RWPE2 (cell line): ENCODE data around the gene TMEM205.
"Not testable (repeated sequence)": the region's sequence is repeated elsewhere in the genome, so short reads cannot be mapped to it uniquely, and the experiment has no call there.

ENCODE experiments used
- ATAC-seq: fragments of 200-7000 bp; cut with Tn5 transposase; 3 replicates; pipeline ENCODE4 v1.9.1; 2021; ENCODE audit warnings: low read depth
- DNase-seq: peaks from one replicate; pipeline ENCODE4 v3.0.0-alpha.2; 2020; ENCODE audit warnings: low spot score
- H3K27ac ChIP-seq: fragments of 450-650 bp; 2 replicates; pipeline ENCODE4 v1.5.1; 2017; ENCODE audit warnings: mild to moderate bottlenecking; ENCODE audit not compliant: poor library complexity, severe bottlenecking
- H3K27me3 ChIP-seq: fragments of 250-450 bp; sonication (Bioruptor Pico); 2 replicates; pipeline ENCODE4 v1.5.1; 2021; ENCODE audit warnings: mild to moderate bottlenecking, moderate library complexity; ENCODE audit not compliant: insufficient read depth, poor library complexity, severe bottlenecking
- H3K36me3 ChIP-seq: fragments of 250-450 bp; sonication (Bioruptor Pico); 2 replicates; pipeline ENCODE4 v1.5.1; 2020; ENCODE audit warnings: low read depth, mild to moderate bottlenecking, moderate library complexity
- H3K4me1 ChIP-seq: fragments of 250-450 bp; sonication (Bioruptor Pico); 2 replicates; pipeline ENCODE4 v1.5.1; 2021; ENCODE audit warnings: mild to moderate bottlenecking, moderate library complexity; ENCODE audit not compliant: insufficient read depth, poor library complexity, severe bottlenecking
- H3K4me3 ChIP-seq: fragments of 250-450 bp; sonication (Bioruptor Pico); 2 replicates; pipeline ENCODE4 v1.5.1; 2021; ENCODE audit warnings: mild to moderate bottlenecking, moderate library complexity; ENCODE audit not compliant: severe bottlenecking
- H3K9me3 ChIP-seq: fragments of 250-450 bp; sonication (Bioruptor Pico); 2 replicates; pipeline ENCODE4 v1.5.1; 2021; ENCODE audit warnings: mild to moderate bottlenecking, moderate library complexity; ENCODE audit not compliant: severe bottlenecking
- TF ChIP-seq, protein P1 (sequence below): fragments of 450-650 bp; IDR thresholded peaks from one replicate; pipeline ENCODE4 v1.5.1; 2017; ENCODE audit warnings: mild to moderate bottlenecking, moderate library complexity; ENCODE audit not compliant: poor library complexity, severe bottlenecking

TMEM205 gene

DNA sequence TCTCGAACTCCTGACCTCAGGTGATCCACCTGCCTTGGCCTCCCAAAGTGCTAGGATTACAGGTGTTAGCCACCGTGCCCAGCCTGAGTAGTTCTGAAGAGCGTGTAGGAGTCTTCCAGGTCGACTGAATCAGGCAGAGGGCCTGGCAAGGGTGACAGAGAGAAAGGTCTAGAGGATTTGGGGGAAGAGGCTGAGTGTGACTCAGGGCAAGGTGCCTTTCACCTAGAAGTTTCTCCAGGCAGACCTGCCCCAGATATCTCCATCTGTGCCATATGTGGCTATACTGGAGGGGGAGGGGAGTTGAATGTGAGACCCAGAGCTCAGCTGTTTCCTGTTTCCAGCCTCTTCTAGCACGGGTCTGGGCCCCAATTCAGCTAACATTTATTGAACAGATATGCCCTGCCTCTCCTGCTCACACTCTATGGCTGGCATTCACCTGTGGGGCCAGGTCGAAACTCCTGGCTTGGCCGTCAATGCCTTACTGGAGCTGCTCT is 1.5 kb upstream of the TMEM205 start:
- ATAC-seq = no peak
- peaks cover 5% of the 10 kb centered on the region for H3K9me3 ChIP-seq
- TF ChIP-seq, protein P1, sequence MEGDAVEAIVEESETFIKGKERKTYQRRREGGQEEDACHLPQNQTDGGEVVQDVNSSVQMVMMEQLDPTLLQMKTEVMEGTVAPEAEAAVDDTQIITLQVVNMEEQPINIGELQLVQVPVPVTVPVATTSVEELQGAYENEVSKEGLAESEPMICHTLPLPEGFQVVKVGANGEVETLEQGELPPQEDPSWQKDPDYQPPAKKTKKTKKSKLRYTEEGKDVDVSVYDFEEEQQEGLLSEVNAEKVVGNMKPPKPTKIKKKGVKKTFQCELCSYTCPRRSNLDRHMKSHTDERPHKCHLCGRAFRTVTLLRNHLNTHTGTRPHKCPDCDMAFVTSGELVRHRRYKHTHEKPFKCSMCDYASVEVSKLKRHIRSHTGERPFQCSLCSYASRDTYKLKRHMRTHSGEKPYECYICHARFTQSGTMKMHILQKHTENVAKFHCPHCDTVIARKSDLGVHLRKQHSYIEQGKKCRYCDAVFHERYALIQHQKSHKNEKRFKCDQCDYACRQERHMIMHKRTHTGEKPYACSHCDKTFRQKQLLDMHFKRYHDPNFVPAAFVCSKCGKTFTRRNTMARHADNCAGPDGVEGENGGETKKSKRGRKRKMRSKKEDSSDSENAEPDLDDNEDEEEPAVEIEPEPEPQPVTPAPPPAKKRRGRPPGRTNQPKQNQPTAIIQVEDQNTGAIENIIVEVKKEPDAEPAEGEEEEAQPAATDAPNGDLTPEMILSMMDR = no peak
- no peaks in the 10 kb centered on the region for H3K36me3 ChIP-seq
- H3K4me1 ChIP-seq = peaks cover 10% of the 10 kb centered on the region
- H3K27me3 ChIP-seq = no peaks in the 10 kb centered on the region
- no peak overlapping the region for H3K4me3 ChIP-seq
- DNase-seq = no peak
- no peak overlapping the region for H3K27ac ChIP-seq

DNA sequence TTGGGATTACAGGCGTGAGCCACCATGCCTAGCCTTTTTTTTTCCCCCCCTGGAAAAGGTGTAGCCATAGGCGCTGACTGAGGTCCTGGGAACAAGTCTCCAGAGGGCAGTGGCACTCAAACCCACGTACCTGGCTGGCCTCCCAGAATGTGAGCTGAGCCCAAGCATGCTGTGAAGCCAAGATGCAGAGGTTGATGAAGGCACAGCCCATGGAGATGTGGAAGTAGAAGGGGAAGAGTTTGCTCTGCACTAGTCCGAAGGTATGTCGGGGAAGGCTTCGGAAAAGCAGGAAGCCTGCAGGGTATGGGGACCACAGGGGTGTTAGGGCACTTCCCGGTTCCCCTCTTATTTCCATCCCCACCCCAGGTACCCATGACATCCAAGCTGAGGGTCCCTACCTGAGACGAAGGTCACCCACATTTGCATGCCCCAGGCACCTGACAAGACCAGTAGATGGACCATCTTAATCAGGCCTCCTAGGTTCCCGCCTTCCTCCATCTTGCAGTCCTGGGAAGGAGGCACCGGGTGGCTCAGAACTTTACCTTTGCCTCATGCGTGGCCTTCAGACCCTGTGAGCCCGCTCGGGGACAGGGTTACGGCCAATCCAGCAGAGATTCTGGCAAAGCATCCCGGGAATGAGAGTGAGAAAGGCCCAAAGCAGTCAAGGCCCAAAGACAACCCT is 805 bp downstream of the TMEM205 start:
- H3K4me1 ChIP-seq = peaks cover 10% of the 10 kb centered on the region
- TF ChIP-seq, protein P1 = no peak
- H3K9me3 ChIP-seq = peaks cover 5% of the 10 kb centered on the region
- H3K27me3 ChIP-seq = no peaks in the 10 kb centered on the region
- H3K4me3 ChIP-seq = peak overlapping the region; percentile 61
- ATAC-seq = no peak
- H3K36me3 ChIP-seq = no peaks in the 10 kb centered on the region
- DNase-seq = no peak
- peak overlapping the region; percentile 44 for H3K27ac ChIP-seq

DNA sequence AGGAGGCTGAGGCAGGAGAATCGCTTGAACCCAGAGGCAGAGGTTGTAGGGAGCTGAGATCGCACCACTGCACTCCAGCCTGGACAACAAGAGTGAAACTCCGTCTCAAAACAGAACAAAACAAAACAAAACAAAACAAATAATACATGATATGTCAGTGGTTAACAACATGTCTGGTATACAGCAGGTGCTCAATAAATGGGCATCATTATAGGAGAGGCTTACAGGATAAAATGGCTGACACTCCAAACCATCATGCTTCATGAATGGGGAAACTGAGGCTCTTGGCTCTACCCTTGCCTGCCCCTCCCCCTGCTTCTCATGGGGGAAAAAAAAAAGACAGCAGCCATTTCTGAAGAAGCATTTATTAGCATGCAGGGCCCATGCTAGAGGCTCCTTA is 3.6 kb downstream of the TMEM205 start:
- no peak for ATAC-seq
- H3K9me3 ChIP-seq = no peaks in the 10 kb centered on the region
- peaks cover 10% of the 10 kb centered on the region for H3K4me1 ChIP-seq
- H3K27ac ChIP-seq = no peak overlapping the region
- H3K36me3 ChIP-seq = no peaks in the 10 kb centered on the region
- TF ChIP-seq, protein P1 = no peak
- H3K4me3 ChIP-seq = no peak overlapping the region
- no peaks in the 10 kb centered on the region for H3K27me3 ChIP-seq
- DNase-seq = no peak

DNA sequence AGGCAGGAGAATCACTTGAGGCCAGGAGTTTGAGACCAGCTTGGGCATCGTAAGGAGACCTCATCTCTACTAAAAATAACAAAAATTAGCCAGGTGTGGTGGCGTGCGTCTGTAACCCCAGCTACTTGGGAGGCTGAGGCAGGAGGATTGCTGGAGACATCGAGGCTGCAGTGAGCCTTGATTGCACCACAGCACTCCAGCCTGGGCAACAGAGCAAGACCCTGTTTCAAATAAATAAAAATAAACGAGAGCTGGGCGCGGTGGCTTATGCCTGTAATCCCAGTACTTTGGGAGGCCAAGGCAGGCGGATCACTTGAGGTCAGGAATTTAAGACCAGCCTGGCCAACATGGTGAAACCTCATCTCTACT is 6.0 kb downstream of the TMEM205 start:
- H3K9me3 ChIP-seq, ATAC-seq, H3K4me1 ChIP-seq, H3K4me3 ChIP-seq, H3K27ac ChIP-seq, H3K27me3 ChIP-seq, DNase-seq: not testable (repeated sequence)
- H3K36me3 ChIP-seq = peaks cover 20% of the 10 kb centered on the region

DNA sequence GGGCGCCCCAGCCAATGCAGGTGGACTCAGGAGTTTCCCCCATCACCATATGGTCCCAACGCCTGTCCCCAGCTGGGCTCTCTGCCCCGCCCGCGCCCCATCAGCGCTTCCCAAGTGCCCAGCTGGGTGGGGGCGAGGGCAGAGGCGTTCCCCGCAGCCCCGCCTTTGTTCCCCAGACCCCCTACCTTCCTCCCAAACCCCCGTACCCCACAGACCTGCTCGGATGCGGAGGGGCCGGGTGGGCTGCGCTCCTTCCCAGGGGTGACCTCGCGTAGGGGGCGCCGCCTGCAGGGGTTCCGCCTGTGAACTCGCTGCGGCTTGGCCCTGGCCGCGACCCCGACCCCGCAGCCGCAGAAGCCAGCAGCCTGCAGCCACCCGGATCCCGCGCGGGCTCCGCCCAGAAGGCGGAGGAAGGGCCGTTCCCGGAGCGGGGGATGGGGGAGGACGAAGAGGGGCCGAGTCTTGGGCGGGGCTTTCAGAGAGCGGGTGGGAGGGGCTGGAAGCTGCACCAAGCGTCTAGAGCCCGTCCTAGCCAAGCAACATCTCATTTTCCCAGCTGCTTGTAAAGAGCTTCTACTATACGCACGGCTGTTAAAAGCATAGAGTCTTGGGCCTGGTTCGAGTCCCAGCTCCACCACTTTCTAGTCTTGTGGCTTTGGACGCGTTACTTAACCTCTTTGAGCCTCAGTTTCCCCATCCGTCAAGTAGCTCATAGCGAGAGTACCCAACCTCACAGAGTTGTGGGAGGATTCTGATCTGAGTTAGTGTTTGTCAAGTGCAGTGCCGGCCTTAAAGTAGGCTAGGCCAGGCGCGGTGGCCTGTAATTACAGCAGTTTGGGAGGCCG is 6.6 kb downstream of the TMEM205 start, which contains the start of gene RAB3D:
Gene RAB3D (minus strand): TSS at position 404 of the 845 bp plus-strand sequence. CDS start 2,258 bp downstream, outside the sequence.
- Histone ChIP-seq H3K9me3 (no peaks in the 10 kb centered on the region), H3K36me3 (peaks cover 26% of the 10 kb centered on the region), H3K27me3 (no peaks in the 10 kb centered on the region), H3K4me3 (peak within 1 kb of the TSS; percentile 63), H3K4me1 (peaks cover 4% of the 10 kb centered on the region), H3K27ac (peak within 1 kb of the TSS; percentile 42)
- TF ChIP-seq, protein P1 = no peak
- ATAC-seq (peak; percentile 87), DNase-seq (peak; percentile 89)
